ENCODE data around the gene LRMDA.

LRMDA gene

DNA sequence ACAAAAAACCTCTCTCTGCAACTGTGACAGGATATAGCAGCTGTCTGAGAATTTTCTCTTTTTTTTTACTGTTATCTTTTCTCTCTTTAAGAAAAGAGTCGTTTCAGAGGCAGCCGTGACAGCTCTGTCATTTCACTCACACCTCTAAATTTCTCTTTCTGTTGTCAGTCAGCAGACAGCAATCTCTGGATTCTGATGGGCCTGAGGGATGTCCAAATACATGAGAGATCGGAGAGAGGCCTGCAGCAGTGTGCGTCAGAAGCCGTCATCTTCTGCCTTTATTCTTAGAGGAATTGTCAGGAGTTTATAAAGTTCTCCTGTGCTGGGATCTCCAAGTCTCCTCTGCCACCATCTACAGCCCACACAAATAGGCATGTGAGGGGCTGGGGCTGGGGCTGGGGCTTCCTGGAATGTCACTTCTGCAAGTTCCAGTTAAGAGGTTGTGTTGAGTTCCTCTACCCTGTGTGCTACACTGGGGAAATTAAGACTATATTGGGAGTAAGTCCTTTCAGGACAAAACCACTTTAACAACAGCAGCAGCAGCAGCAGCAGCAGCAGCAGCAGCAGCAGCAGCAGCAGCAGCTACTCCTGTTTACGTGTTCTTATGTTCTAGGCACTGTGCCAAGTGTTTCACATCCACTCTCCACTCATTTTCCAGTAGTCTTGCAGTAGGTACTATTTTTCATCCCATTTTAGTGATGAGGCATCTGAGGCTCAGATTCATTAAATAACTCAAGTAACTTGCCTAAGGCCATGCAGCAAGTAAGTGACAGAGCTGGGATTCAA is 541.3 kb downstream of the LRMDA start:
- Mint-ChIP-seq H3K9me3 (peaks cover 0 to 5% of the 10 kb centered on the region in 2 donors), H3K4me3 (no peak overlapping the region), H3K27me3 (peaks cover 0 to 2% of the 10 kb centered on the region in 2 donors), H3K36me3 (ENCODE audit: insufficient read depth) (no peaks in the 10 kb centered on the region), H3K4me1 (ENCODE audit: low read depth in 2 of 2) (no peaks in the 10 kb centered on the region), H3K27ac (no peak overlapping the region)
- ATAC-seq (replicated peaks), result no peak
- no peak for DNase-seq

DNA sequence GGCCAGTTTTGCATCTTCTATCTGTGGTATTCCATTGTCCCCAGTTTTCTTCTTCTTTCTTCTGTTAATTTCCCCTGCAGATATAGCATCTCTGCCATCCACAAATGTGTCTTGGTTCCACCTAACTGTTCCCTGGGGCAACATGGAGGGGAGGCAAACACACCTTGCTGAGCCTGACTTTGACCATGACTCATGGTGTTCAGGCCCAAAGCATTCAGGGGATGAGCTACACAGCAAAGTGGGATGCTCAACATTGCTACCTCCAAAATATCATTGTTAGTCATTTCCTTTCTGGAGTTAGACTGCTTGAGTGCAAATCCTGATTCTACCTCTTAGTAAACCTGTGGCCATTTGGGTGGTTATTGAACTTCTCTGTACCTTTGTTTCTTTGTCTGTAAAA is 542.7 kb downstream of the LRMDA start:
- ATAC-seq (replicated peaks), result no peak
- no peak overlapping the region for H3K4me3 Mint-ChIP-seq
- H3K9me3 Mint-ChIP-seq, result peaks cover 0 to 5% of the 10 kb centered on the region in 2 donors
- no peaks in the 10 kb centered on the region for H3K36me3 Mint-ChIP-seq (ENCODE audit: insufficient read depth)
- no peak overlapping the region for H3K27ac Mint-ChIP-seq
- no peak for DNase-seq
- no peaks in the 10 kb centered on the region for H3K4me1 Mint-ChIP-seq (ENCODE audit: low read depth in 2 of 2)
- H3K27me3 Mint-ChIP-seq, result no peaks in the 10 kb centered on the region

DNA sequence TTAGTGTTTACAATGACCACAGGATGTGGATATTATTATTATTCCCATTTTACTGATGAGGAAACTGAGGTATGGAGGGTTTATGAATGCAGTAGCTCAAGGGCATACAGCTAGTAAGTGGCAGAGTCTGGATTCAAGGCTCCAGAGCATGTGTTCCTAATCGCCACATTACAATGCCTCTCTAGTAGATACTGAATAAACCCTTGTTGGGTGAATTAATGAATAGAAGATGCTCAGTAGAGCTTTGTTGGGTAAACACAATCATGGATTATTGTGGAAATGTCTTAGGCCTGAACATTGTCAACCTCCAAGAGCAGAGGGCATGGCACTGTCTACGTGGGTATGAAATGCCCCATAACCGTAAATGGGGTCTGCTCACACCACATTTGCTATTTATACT is 545.3 kb downstream of the LRMDA start:
- Mint-ChIP-seq H3K9me3 (peaks cover 0 to 8% of the 10 kb centered on the region in 2 donors), H3K36me3 (ENCODE audit: insufficient read depth) (no peaks in the 10 kb centered on the region), H3K27me3 (peaks cover 0 to 9% of the 10 kb centered on the region in 2 donors), H3K27ac (no peak overlapping the region), H3K4me3 (no peak overlapping the region), H3K4me1 (ENCODE audit: low read depth in 2 of 2) (no peaks in the 10 kb centered on the region)
- no peak for ATAC-seq (replicated peaks)
- no peak for DNase-seq

DNA sequence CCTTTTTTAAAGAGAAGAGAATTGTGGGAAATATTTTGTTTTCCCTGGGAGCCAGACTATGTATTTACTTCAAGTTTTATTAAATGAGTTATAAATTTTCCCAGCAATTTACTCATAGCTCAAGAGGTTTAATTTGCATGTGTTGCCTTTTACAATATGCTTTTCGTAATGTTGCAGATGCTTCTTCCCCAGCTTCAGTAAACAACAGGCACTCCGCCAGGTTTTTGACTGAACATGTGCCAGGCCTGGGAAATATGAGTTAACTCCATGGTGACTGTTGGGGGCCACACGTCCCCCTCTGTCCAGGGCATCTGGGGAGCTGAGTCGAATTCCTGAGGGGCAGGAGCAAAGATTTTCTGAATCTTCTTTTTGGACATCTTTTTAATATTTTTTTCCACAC is 545.7 kb downstream of the LRMDA start:
- ATAC-seq (replicated peaks) (no peak), DNase-seq (no peak)
- H3K4me1 Mint-ChIP-seq (ENCODE audit: low read depth in 2 of 2), result no peaks in the 10 kb centered on the region
- no peaks in the 10 kb centered on the region for H3K36me3 Mint-ChIP-seq (ENCODE audit: insufficient read depth)
- no peak overlapping the region for H3K4me3 Mint-ChIP-seq
- peaks cover 0 to 11% of the 10 kb centered on the region in 2 donors for H3K9me3 Mint-ChIP-seq
- H3K27ac Mint-ChIP-seq, result no peak overlapping the region
- H3K27me3 Mint-ChIP-seq, result peaks cover 0 to 9% of the 10 kb centered on the region in 2 donors

DNA sequence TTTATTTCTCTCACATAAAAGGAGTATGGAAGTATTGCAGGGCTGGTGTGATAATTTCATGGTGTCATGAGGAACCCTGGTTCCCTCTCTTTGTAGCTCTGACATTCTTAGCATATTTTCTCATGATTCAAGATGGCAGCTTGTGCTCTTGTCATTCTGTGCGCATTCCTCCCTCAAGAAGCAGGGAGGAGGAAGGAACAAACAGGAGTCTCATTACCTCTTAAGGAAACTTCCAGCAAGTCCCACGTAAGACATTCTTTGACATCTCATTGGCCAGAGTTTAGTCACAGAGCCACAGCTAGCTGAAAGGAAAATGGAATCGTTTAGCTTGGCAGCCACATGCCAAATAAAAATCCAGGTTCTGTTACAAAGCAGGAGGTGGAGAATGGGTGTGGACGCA is 546.8 kb downstream of the LRMDA start:
- Mint-ChIP-seq H3K9me3 (peaks cover 0 to 11% of the 10 kb centered on the region in 2 donors), H3K4me3 (no peak overlapping the region), H3K4me1 (ENCODE audit: low read depth in 2 of 2) (no peaks in the 10 kb centered on the region), H3K27ac (no peak overlapping the region), H3K27me3 (peaks cover 0 to 9% of the 10 kb centered on the region in 2 donors), H3K36me3 (ENCODE audit: insufficient read depth) (no peaks in the 10 kb centered on the region)
- ATAC-seq (replicated peaks) (no peak), DNase-seq (no peak)

DNA sequence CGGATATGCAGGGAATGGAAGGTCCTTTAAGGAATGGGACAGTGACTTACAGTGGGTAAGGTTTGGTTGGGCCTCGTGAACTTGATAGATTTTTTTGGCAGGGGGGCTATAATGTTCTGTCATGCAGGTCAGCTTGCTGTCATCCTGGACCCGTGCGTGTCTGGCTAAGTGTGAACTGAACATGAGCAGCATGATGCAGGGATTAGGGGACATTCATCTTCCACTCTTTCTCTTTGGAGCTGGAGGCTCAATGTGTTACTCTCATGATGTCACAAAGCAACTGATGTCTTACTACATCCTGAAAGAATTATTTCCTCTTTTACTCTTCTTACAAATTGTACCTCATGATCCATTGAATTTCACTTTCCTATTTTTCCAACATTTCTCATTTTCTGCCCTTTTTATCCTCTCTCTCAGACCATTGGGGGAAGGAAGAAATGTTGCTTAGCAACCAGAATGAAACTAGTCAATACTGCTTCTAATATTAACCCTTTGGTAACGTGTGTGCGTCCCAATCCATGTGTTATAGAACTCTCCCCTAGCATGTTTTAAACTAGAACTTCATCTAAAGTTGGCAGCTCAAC is 549.1 kb downstream of the LRMDA start:
- peaks cover 0 to 9% of the 10 kb centered on the region in 2 donors for H3K27me3 Mint-ChIP-seq
- H3K27ac Mint-ChIP-seq, result no peak overlapping the region

DNA sequence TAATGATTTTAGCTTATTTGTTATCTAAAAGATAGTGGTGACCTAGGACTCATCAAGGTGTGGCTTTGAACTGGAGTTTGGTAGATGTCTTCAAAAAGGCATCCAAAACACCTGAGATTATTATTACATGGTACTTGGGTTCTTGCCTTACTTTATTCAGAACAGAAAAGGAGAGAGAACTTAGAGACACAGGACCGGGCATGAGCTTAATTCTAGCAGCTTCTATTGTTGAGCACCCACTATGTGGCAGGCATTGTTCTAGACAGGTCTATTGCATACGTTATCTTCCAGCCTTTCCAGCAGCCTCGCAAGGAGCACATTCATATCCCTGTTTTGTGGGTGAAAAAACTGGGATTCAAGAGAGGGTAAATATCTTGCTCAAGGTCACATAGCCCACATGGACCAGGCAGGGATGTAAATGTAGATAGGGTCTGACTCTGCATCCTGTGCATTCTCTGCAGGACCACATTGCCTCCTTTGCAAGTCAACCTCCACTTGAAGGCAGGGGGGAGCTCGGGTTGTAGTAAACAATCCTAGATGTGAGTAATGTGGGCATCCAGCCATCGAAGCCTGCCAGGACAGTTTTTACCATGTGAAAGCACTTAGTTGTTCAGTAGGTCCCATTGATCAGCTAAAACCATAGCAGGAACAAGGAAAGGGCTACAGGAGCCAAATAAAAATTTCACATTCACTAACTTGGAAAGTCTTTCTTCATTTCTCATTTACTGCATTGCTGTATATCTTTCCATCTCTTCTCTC is 551.4 kb downstream of the LRMDA start:
- Mint-ChIP-seq H3K27me3 (peaks cover 0 to 9% of the 10 kb centered on the region in 2 donors), H3K4me1 (ENCODE audit: low read depth in 2 of 2) (no peaks in the 10 kb centered on the region), H3K4me3 (no peak overlapping the region), H3K9me3 (peaks cover 0 to 8% of the 10 kb centered on the region in 2 donors), H3K36me3 (ENCODE audit: insufficient read depth) (no peaks in the 10 kb centered on the region), H3K27ac (no peak overlapping the region)
- ATAC-seq (replicated peaks), result no peak
- DNase-seq, result no peak

More for the DNA sequence above, 549.1 kb downstream of the LRMDA start:
- Mint-ChIP-seq H3K4me1 (ENCODE audit: low read depth in 2 of 2) (no peaks in the 10 kb centered on the region), H3K9me3 (peaks cover 0 to 11% of the 10 kb centered on the region in 2 donors), H3K36me3 (ENCODE audit: insufficient read depth) (no peaks in the 10 kb centered on the region), H3K4me3 (no peak overlapping the region)
- DNase-seq (no peak), ATAC-seq (replicated peaks) (no peak)

DNA sequence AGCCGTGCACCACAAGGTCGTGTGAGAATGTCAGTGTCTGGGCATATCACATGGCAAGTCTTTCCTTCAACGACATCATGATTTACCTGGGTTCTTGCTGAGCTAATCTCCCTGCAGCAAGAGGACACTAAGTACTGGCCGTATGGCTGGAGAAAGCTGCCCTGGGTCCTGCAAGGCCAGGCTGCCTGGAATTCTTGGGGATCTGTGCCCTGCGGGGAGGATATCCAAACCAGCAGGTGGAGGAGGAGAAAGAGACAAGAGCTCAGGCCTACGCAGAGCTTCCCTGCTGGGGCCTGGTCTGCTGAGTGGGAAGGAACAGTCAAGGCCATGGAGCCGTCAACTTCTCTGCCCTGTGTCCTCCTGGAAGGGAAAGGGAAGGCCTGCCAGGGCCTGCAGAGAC is 552.6 kb downstream of the LRMDA start:
- peaks cover 0 to 15% of the 10 kb centered on the region in 2 donors for H3K27me3 Mint-ChIP-seq
- no peaks in the 10 kb centered on the region for H3K4me1 Mint-ChIP-seq (ENCODE audit: low read depth in 2 of 2)
- DNase-seq, result no peak
- peaks cover 5 to 11% of the 10 kb centered on the region in 2 donors for H3K9me3 Mint-ChIP-seq
- no peak overlapping the region for H3K4me3 Mint-ChIP-seq
- no peak for ATAC-seq (replicated peaks)
- no peak overlapping the region for H3K27ac Mint-ChIP-seq
- no peaks in the 10 kb centered on the region for H3K36me3 Mint-ChIP-seq (ENCODE audit: insufficient read depth)

DNA sequence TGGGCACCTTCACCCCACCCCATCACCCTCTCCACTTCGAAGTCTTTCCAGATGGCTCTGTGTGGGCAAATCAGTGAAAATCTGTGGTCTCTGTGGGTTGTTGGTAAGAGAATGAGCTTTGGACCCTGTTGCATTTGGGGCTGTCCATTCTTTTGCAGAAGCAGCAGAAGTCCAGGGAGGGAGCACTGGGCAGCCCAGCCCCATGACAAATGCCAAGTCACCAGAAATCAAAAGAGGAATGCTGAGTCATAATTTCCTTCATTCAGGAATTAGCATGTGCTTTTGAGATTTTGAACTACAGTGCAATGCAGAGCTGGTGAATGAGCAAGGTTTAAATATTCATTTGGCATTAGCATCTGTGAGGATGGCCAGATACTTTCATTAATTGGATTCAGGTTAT is 556.2 kb downstream of the LRMDA start:
- no peak overlapping the region for H3K27ac Mint-ChIP-seq
- H3K9me3 Mint-ChIP-seq, result peaks cover 5 to 8% of the 10 kb centered on the region in 2 donors
- no peak overlapping the region for H3K4me3 Mint-ChIP-seq
- H3K36me3 Mint-ChIP-seq (ENCODE audit: insufficient read depth), result no peaks in the 10 kb centered on the region
- peaks cover 0 to 9% of the 10 kb centered on the region in 2 donors for H3K27me3 Mint-ChIP-seq
- ATAC-seq (replicated peaks) (no peak), DNase-seq (no peak)
- no peaks in the 10 kb centered on the region for H3K4me1 Mint-ChIP-seq (ENCODE audit: low read depth in 2 of 2)

DNA sequence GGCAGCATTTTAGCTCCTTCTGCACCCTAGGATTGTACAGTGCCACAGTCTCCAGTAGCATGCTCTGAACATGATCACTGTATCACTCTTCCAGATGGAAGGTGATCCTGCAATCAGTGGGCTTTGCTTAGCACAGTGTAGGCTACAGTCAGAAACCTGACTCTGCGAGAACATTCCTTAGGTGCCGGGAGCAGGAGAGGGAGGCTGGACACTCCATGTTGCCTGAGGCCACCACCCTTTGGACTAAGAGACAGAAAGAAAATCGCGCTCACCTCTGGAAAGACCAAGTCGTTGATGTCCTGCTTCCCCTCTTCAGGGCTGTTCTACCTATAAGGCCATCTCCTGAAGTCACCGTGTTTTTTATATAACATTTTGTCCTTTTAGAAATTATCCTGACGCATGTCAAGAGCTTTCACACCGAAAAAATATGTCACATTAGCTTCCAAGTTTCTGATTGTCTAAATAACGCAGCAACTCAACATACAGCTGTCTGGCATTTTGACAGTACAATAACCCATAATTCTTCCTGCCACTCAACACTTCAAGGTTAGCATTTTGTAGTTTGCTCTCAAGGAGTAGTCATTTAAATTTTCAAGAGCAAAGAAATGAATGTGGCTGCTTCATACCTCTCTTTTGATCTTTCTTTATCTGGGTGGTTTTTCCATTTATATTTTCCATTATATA is 563.1 kb downstream of the LRMDA start:
- no peak for DNase-seq
- Mint-ChIP-seq H3K4me1 (ENCODE audit: low read depth in 2 of 2) (no peaks in the 10 kb centered on the region), H3K9me3 (peaks cover 0 to 5% of the 10 kb centered on the region in 2 donors), H3K36me3 (ENCODE audit: insufficient read depth) (no peaks in the 10 kb centered on the region), H3K4me3 (no peak overlapping the region), H3K27me3 (no peaks in the 10 kb centered on the region), H3K27ac (no peak overlapping the region)
- ATAC-seq (replicated peaks), result no peak

DNA sequence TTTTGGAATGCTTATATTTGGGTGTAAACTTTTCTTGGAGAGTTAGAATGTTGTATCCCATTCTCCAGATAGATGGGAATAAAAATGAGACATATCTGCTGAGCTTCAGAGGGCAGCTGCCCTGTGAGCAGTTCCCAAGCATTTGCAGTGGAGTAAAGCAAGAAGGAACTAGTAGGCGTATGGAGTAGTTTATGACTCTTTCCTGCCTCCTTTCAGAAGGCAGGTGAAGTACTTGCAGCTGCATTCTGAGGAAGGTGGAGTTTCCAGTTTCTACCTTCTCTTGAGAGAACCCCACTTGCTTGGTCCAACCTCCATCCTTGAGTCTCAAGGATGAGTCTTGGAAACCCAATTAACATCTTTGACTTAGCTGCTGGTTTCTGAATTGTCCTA is 563.6 kb downstream of the LRMDA start:
- ATAC-seq (replicated peaks), result no peak
- DNase-seq, result no peak
- Mint-ChIP-seq H3K36me3 (ENCODE audit: insufficient read depth) (no peaks in the 10 kb centered on the region), H3K4me1 (ENCODE audit: low read depth in 2 of 2) (no peaks in the 10 kb centered on the region), H3K27me3 (no peaks in the 10 kb centered on the region), H3K9me3 (peaks cover 0 to 5% of the 10 kb centered on the region in 2 donors), H3K27ac (no peak overlapping the region), H3K4me3 (no peak overlapping the region)

DNA sequence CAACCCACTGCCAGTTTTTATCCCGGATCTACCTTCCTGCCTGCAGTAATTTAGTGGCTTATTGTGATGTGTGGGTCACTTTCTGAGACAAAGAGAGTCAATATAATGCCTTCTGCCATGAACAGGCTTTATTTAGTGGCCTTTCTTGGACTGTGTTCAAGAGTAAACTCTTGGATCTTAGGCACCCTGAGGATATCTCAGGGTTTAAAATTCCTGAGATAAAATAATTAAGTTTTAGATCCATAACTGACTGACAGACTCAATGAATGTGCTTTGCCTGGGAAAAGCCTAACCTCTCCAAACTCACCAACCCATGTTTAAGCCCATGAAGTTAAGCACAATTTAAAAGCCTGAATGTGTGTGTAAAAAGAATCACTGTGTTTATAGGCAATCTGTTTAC is 564.3 kb downstream of the LRMDA start:
- H3K4me1 Mint-ChIP-seq (ENCODE audit: low read depth in 2 of 2), result no peaks in the 10 kb centered on the region
- no peak for ATAC-seq (replicated peaks)
- H3K27ac Mint-ChIP-seq, result no peak overlapping the region
- H3K27me3 Mint-ChIP-seq, result no peaks in the 10 kb centered on the region
- peaks cover 0 to 5% of the 10 kb centered on the region in 2 donors for H3K9me3 Mint-ChIP-seq
- DNase-seq, result no peak
- no peak overlapping the region for H3K4me3 Mint-ChIP-seq
- H3K36me3 Mint-ChIP-seq (ENCODE audit: insufficient read depth), result no peaks in the 10 kb centered on the region

DNA sequence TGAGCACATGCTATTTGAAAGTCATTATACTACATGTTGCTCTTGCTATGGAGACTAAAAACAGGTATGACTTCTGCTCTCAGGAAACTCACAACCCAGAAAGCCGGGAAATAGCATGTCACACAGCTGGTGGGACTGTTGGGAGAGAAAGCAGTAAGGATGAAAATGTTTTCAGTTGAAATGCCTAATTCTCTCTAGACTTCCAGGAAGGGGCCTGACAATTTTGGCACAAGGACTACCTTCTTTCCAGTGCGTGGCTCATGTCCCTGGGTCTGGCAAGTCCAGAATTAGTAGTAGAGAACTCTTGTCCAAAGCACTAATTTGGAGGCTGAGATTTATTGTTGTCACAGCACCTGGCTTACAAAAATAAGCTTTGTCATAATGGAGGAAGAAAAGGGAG is 567.6 kb downstream of the LRMDA start:
- Mint-ChIP-seq H3K27ac (no peak overlapping the region), H3K27me3 (no peaks in the 10 kb centered on the region), H3K4me3 (no peak overlapping the region), H3K9me3 (peaks cover 0 to 3% of the 10 kb centered on the region in 2 donors), H3K36me3 (ENCODE audit: insufficient read depth) (peaks cover 3% of the 10 kb centered on the region), H3K4me1 (ENCODE audit: low read depth in 2 of 2) (no peaks in the 10 kb centered on the region)
- DNase-seq (no peak), ATAC-seq (replicated peaks) (no peak)
